ENCODE measurements around the gene CYP27B1.

Gene CYP27B1

DNA sequence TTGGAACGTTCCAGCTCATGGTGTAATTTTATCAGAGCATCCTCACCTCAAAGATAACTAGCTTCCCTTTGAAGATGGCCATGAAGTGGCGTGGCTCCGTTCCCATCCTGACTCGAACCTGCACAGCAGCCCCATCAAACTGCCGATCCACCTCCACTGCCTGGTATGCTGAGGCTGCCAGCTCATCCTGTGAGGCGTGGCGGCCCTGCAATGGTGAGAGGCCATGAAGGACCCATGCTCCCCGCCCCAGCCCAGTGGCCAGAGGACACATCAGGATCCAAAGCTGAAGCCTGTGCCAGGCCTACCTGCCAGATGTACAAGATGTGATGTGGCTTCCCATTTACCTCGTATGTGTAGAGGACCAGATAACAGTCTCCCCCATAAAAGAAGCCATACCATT lies 40.4 kb upstream of the CYP27B1 start:
- DNase-seq (ENCODE audit: low read depth, low spot score), result no peak
- TF ChIP-seq, protein P1, sequence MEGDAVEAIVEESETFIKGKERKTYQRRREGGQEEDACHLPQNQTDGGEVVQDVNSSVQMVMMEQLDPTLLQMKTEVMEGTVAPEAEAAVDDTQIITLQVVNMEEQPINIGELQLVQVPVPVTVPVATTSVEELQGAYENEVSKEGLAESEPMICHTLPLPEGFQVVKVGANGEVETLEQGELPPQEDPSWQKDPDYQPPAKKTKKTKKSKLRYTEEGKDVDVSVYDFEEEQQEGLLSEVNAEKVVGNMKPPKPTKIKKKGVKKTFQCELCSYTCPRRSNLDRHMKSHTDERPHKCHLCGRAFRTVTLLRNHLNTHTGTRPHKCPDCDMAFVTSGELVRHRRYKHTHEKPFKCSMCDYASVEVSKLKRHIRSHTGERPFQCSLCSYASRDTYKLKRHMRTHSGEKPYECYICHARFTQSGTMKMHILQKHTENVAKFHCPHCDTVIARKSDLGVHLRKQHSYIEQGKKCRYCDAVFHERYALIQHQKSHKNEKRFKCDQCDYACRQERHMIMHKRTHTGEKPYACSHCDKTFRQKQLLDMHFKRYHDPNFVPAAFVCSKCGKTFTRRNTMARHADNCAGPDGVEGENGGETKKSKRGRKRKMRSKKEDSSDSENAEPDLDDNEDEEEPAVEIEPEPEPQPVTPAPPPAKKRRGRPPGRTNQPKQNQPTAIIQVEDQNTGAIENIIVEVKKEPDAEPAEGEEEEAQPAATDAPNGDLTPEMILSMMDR (IDR thresholded peaks at IDR 0.05; ENCODE audit: insufficient read depth, low read length, missing control alignments), result no peak
- H3K4me3 ChIP-seq (ENCODE audit: low read depth, low read length), result no peak overlapping the region
- ChIA-PET POLR2A (no interaction called here), CTCF (interaction anchor here (0.9 to 28.9 kb wide), 5 partner anchors 7 to 100 kb away, joined by 3 to 478 read pairs (median 5); partner anchors contain the start of genes AVIL and TSFM)

GRCh38 chr12:57806677-57807076 lies 39.8 kb upstream of the CYP27B1 start:
- ChIA-PET CTCF (interaction anchor here (0.9 to 28.9 kb wide), 6 partner anchors 8 to 101 kb away, joined by 3 to 478 read pairs (median 5); partner anchors contain the start of genes AVIL and TSFM), POLR2A (no interaction called here)
- no peak for DNase-seq (ENCODE audit: low read depth, low spot score)
- TF ChIP-seq, protein P1 (IDR thresholded peaks at IDR 0.05; ENCODE audit: insufficient read depth, low read length, missing control alignments), result no peak
- no peak overlapping the region for H3K4me3 ChIP-seq (ENCODE audit: low read depth, low read length)

- ChIA-PET POLR2A (interaction anchor here (0.6 to 1.0 kb wide), 2 partner anchors 15 to 44 kb away, joined by 3 read pairs; partner anchors contain the start of genes AVIL and CTDSP2), CTCF (interaction anchor here (0.6 to 28.9 kb wide), 28 partner anchors 10 to 128 kb away, joined by 3 to 478 read pairs (median 6); partner anchors contain the start of genes AVIL, EEF1AKMT3, METTL1 and TSFM)
- no peak for DNase-seq (ENCODE audit: low read depth, low spot score)
- TF ChIP-seq, protein P1 (IDR thresholded peaks at IDR 0.05; ENCODE audit: insufficient read depth, low read length, missing control alignments), result peak; percentile 83
- no peak overlapping the region for H3K4me3 ChIP-seq (ENCODE audit: low read depth, low read length)
These were observed 36.5 kb upstream of the CYP27B1 start for GRCh38 chr12:57803319-57803893.

- no peak overlapping the region for H3K4me3 ChIP-seq (ENCODE audit: low read depth, low read length)
- DNase-seq (ENCODE audit: low read depth, low spot score), result no peak
- CTCF ChIA-PET, result interaction anchor here (0.8 to 28.9 kb wide), 29 partner anchors 9 to 128 kb away, joined by 3 to 478 read pairs (median 6); partner anchors contain the start of genes AVIL, EEF1AKMT3, METTL1 and TSFM
- POLR2A ChIA-PET, result interaction anchor here (0.6 to 1.0 kb wide), 2 partner anchors 16 to 45 kb away, joined by 3 read pairs; partner anchors contain the start of genes AVIL and CTDSP2
- TF ChIP-seq, protein P1 (IDR thresholded peaks at IDR 0.05; ENCODE audit: insufficient read depth, low read length, missing control alignments), result no peak
These were observed 35.7 kb upstream of the CYP27B1 start for GRCh38 chr12:57802607-57803006.

GRCh38 chr12:57800965-57801364 lies 34.1 kb upstream of the CYP27B1 start:
- no peak for DNase-seq (ENCODE audit: low read depth, low spot score)
- H3K4me3 ChIP-seq (ENCODE audit: low read depth, low read length), result no peak overlapping the region
- ChIA-PET CTCF (interaction anchor here (1.1 to 28.9 kb wide), 7 partner anchors 14 to 107 kb away, joined by 3 to 478 read pairs (median 17); partner anchors contain the start of genes AVIL and TSFM), POLR2A (no interaction called here)
- TF ChIP-seq, protein P1 (IDR thresholded peaks at IDR 0.05; ENCODE audit: insufficient read depth, low read length, missing control alignments), result no peak

DNA sequence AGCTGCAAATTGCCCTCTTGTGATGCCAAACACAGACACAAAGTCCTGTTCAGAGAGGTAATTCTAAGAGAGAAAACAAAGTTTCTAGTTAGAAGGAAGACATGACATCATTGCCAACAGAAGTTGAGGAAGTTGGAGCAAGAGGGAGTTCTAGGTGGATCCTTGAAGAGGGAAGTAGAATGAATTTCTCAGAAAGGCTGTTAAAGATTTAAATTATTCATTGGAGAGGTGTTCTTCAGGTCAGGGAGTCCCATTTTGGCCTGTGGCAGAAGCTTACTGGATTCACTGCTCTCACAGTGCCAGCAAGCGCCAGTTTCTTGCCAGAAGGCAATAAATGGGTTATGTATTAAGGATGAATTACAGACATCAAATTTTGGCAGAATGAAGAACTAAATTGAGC lies 31.1 kb upstream of the CYP27B1 start:
- H3K4me3 ChIP-seq (ENCODE audit: low read depth, low read length), result no peak overlapping the region
- no peak for DNase-seq (ENCODE audit: low read depth, low spot score)
- CTCF ChIA-PET, result interaction anchor here (1.0 to 28.9 kb wide), 7 partner anchors 13 to 136 kb away, joined by 3 to 478 read pairs (median 3); partner anchors contain the start of genes AVIL and TSFM
- POLR2A ChIA-PET, result no interaction called here
- TF ChIP-seq, protein P1 (IDR thresholded peaks at IDR 0.05; ENCODE audit: insufficient read depth, low read length, missing control alignments), result no peak

Data from AG04449 (cell line).